ENCODE measurements around the gene BRI3.

DNA sequence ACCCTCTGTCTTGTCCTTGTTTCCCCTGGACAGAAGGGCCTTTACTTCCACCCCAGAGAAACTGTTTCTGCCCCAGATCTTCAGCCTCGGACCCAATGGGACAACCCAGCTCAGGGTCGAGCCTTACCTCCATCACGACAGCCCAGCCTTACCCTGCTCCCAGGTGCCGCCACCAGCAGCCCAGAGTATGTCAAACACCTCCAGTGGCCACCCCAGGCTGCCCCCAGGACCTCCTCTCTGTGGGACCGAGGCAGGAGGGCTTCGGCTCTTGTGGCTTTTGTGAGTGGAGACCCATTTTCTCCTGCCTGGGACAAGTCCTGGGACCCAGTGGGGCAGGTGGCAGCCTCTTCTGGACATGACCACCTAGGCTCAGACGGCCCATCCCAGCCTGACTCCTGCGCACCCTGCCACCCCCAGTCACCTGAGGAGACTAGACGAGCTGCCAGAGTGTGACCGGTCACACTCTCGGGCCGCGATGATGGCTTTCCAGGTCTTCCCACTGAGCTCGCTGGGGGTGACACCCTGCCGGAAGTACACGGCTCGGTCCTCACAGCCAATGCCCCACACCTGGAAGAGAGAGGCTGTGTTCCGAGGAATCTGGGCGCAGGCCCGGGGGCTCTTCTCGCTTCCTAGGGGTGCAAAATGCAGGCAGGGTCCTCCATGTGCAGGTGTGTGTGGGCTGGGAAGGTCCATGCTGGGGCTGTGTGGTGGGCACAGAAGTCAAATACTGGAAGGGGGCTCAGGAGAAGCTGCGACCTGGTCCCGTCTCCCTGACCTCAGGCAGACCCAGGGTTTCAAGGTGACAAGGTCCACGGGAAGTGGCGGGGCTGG lies 44.9 kb upstream of the BRI3 start:
- TF ChIP-seq, protein P1, sequence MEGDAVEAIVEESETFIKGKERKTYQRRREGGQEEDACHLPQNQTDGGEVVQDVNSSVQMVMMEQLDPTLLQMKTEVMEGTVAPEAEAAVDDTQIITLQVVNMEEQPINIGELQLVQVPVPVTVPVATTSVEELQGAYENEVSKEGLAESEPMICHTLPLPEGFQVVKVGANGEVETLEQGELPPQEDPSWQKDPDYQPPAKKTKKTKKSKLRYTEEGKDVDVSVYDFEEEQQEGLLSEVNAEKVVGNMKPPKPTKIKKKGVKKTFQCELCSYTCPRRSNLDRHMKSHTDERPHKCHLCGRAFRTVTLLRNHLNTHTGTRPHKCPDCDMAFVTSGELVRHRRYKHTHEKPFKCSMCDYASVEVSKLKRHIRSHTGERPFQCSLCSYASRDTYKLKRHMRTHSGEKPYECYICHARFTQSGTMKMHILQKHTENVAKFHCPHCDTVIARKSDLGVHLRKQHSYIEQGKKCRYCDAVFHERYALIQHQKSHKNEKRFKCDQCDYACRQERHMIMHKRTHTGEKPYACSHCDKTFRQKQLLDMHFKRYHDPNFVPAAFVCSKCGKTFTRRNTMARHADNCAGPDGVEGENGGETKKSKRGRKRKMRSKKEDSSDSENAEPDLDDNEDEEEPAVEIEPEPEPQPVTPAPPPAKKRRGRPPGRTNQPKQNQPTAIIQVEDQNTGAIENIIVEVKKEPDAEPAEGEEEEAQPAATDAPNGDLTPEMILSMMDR (IDR thresholded peaks at IDR 0.05), result no peak
- TF ChIP-seq POLR2A (IDR thresholded peaks at IDR 0.05), result no peak

Data from lower leg skin (tissue), 3 donors.